Mesothelial cell of epicardium (in vitro differentiated cells): Measurements from ENCODE around the gene DACH1. TPM values are rescaled to one million over a fixed set of nuclear protein-coding genes. Genes with fewer than 3 reads are reported as not detected.
"Not testable (repeated sequence)": the region's sequence is repeated elsewhere in the genome, so short reads cannot be mapped to it uniquely, and the experiment has no call there.

ENCODE experiments used
- DNase-seq, 2 experiments: peaks; one replicate each; pipeline ENCODE4 v3.0.0; 2021; ENCODE audit warnings: low spot score in 2 of 2; ENCODE audit not compliant: unreplicated experiment in 2 of 2
- H3K27ac Mint-ChIP-seq: 2 replicates; pipeline ENCODE4 v1.8.0; 2021; ENCODE audit warnings: mixed read lengths
- H3K27me3 Mint-ChIP-seq: 2 replicates; pipeline ENCODE4 v1.8.0; 2021; ENCODE audit warnings: low read depth, mixed read lengths
- H3K36me3 Mint-ChIP-seq: 2 replicates; pipeline ENCODE4 v1.8.0; 2021; ENCODE audit warnings: mixed read lengths
- H3K4me1 Mint-ChIP-seq: 2 replicates; pipeline ENCODE4 v1.8.0; 2021; ENCODE audit warnings: mixed read lengths
- H3K4me3 Mint-ChIP-seq: 2 replicates; pipeline ENCODE4 v1.8.0; 2021; ENCODE audit warnings: mild to moderate bottlenecking, moderate library complexity, mixed read lengths
- H3K9me3 Mint-ChIP-seq: 2 replicates; pipeline ENCODE4 v1.8.0; 2021; ENCODE audit warnings: mixed read lengths
- CTCF ChIP-seq: fragments of 200-600 bp; sonication (generic); IDR thresholded peaks from one replicate; pipeline ENCODE4 v1.5.0; 2021; ENCODE audit warnings: antibody characterized with exemption; ENCODE audit not compliant: unreplicated experiment
- total RNA-seq: library from RNA; stranded (reverse); gene quantifications from 3 replicates; pipeline ENCODE4 v1.2.1, GENCODE V29; 2021

The DACH1 gene
- total RNA-seq, 1 donor from 2014 or later = 69.0 TPM

GRCh38 chr13:71838842-71839241, 28.2 kb downstream of the DACH1 start:
- Mint-ChIP-seq H3K4me3 (no peak overlapping the region), H3K36me3 (peaks cover 17% of the 10 kb centered on the region), H3K4me1 (peaks cover 34% of the 10 kb centered on the region), H3K27me3 (no peaks in the 10 kb centered on the region), H3K9me3 (peaks cover 8% of the 10 kb centered on the region), H3K27ac (peak overlapping the region; percentile 62)
- DNase-seq = no peak
- TF ChIP-seq CTCF = no peak

GRCh38 chr13:71837582-71837981, 29.4 kb downstream of the DACH1 start:
- H3K4me1 Mint-ChIP-seq = peaks cover 34% of the 10 kb centered on the region
- H3K4me3 Mint-ChIP-seq, DNase-seq: not testable (repeated sequence)

GRCh38 chr13:71831716-71832115, 35.3 kb downstream of the DACH1 start:
- Mint-ChIP-seq H3K27ac (peak overlapping the region; percentile 62), H3K4me1 (peaks cover 63% of the 10 kb centered on the region), H3K9me3 (peaks cover 5% of the 10 kb centered on the region), H3K27me3 (no peaks in the 10 kb centered on the region), H3K36me3 (peaks cover 8% of the 10 kb centered on the region), H3K4me3 (no peak overlapping the region)
- TF ChIP-seq CTCF = no peak
- no peak for DNase-seq

More at GRCh38 chr13:71837582-71837981, 29.4 kb downstream of the DACH1 start:
- H3K36me3 Mint-ChIP-seq = peaks cover 16% of the 10 kb centered on the region
- H3K27ac Mint-ChIP-seq, H3K27me3 Mint-ChIP-seq, H3K9me3 Mint-ChIP-seq: not testable (repeated sequence)

GRCh38 chr13:71830736-71831135, 36.3 kb downstream of the DACH1 start:
- no peak for DNase-seq
- Mint-ChIP-seq H3K4me3 (no peak overlapping the region), H3K27ac (peak overlapping the region; percentile 8), H3K4me1 (peaks cover 57% of the 10 kb centered on the region), H3K27me3 (no peaks in the 10 kb centered on the region), H3K9me3 (no peaks in the 10 kb centered on the region), H3K36me3 (peaks cover 8% of the 10 kb centered on the region)
- no peak for TF ChIP-seq CTCF

- no peak for TF ChIP-seq CTCF
- Mint-ChIP-seq H3K27me3 (no peaks in the 10 kb centered on the region), H3K4me3 (no peak overlapping the region), H3K36me3 (peaks cover 8% of the 10 kb centered on the region), H3K27ac (peak overlapping the region; percentile 8), H3K9me3 (no peaks in the 10 kb centered on the region), H3K4me1 (peaks cover 53% of the 10 kb centered on the region)
- DNase-seq = no peak
Observed at GRCh38 chr13:71830323-71830722, 36.7 kb downstream of the DACH1 start.

- Mint-ChIP-seq H3K4me1 (peaks cover 46% of the 10 kb centered on the region), H3K36me3 (peaks cover 10% of the 10 kb centered on the region), H3K9me3 (no peaks in the 10 kb centered on the region), H3K4me3 (no peak overlapping the region), H3K27ac (peak overlapping the region; percentile 62), H3K27me3 (no peaks in the 10 kb centered on the region)
- no peak for DNase-seq
- TF ChIP-seq CTCF = no peak
Observed at GRCh38 chr13:71829547-71829946, 37.5 kb downstream of the DACH1 start.
